HEK293T (cell line): Measurements from ENCODE around the gene KCNMA1.

ENCODE experiments used
- BHLHE40 ChIP-seq: fragments of 450-650 bp; IDR thresholded peaks from 2 replicates; pipeline ENCODE4 v1.6.1; 2016; ENCODE audit warnings: mild to moderate bottlenecking, moderate library complexity, borderline replicate concordance
- FOXK2 ChIP-seq: fragments of 450-650 bp; IDR thresholded peaks from 2 replicates; pipeline ENCODE4 v1.6.1; 2016; ENCODE audit warnings: mild to moderate bottlenecking
- FOXM1 ChIP-seq: fragments of 450-650 bp; IDR thresholded peaks from 2 replicates; pipeline ENCODE4 v1.6.1; 2017; ENCODE audit warnings: mild to moderate bottlenecking, borderline replicate concordance
- NFRKB ChIP-seq: fragments of 450-650 bp; IDR thresholded peaks from 2 replicates; pipeline ENCODE4 v1.6.1; 2016; ENCODE audit warnings: mild to moderate bottlenecking, moderate library complexity
- SP1 ChIP-seq: fragments of 450-650 bp; IDR thresholded peaks from 2 replicates; pipeline ENCODE4 v1.6.1; 2017
- SUZ12 ChIP-seq: fragments of 450-650 bp; IDR thresholded peaks from 2 replicates; pipeline ENCODE4 v1.6.1; 2016; ENCODE audit warnings: mild to moderate bottlenecking

- TF ChIP-seq NFRKB (no peak), BHLHE40 (no peak), FOXM1 (no peak), SUZ12 (no peak), FOXK2 (no peak), SP1 (no peak)
Measured at GRCh38 chr10:77428691-77429395, 208.8 kb downstream of the KCNMA1 start.
